GM12878 (cell line): ENCODE data around the gene SPINDOC. TPM values are rescaled to one million over a fixed set of nuclear protein-coding genes. Genes with fewer than 3 reads are reported as not detected.

Experiments
- ATAC-seq: fragments of 200-7000 bp; cut with Tn5 transposase; 3 replicates; pipeline ENCODE4 v1.9.1; 2020; ENCODE audit warnings: mild to moderate bottlenecking, moderate library complexity
- BruUV-seq: library from RNA; stranded (reverse); fragments of 400-500 nt; replicated peaks from 2 replicates; lab custom pipeline; 2021; lab: Mats Ljungman, UMichigan
- CTCF ChIA-PET: fragments of 300-600 bp; sonication (Branson Sonifier 250); formaldehyde crosslinking; extraction: SDS; loops from one replicate; lab custom pipeline; 2021; ENCODE audit warnings: inconsistent platforms; lab: Yijun Ruan, JAX
- POLR2A ChIA-PET: fragments of 350-600 bp; formaldehyde crosslinking; extraction: SDS; loops from one replicate; lab custom pipeline; 2021; ENCODE audit warnings: inconsistent platforms; lab: Charles Lee
- RAD21 ChIA-PET: fragments of 300-600 bp; sonication (Branson Sonifier 250); formaldehyde crosslinking; loops from one replicate; lab custom pipeline; 2023; ENCODE audit warnings: antibody characterized with exemption; ENCODE audit not compliant: unreplicated experiment; lab: Charles Lee
- SMC1A ChIA-PET: fragments of 300-600 bp; sonication (Branson Sonifier 250); formaldehyde crosslinking; loops from one replicate; lab custom pipeline; 2023; ENCODE audit not compliant: unreplicated experiment, uncharacterized antibody; lab: Charles Lee
- DNase-seq: peaks from one replicate; pipeline ENCODE4 v3.0.0-alpha.2; 2011; ENCODE audit warnings: low read depth, low spot score
- FAIRE-seq: peaks from 3 replicates; lab custom pipeline; 2011; peaks lifted over from hg19 to GRCh38; lab: Jason Lieb, UNC
- H2AFZ ChIP-seq: 2 replicates; pipeline ENCODE4 v1.6.0; 2011; ENCODE audit warnings: low read depth, low read length, control low read depth; ENCODE audit not compliant: control insufficient read depth
- H3K27ac ChIP-seq: 2 replicates; pipeline ENCODE4 v1.5.1; 2011; ENCODE audit warnings: control low read depth; ENCODE audit not compliant: control insufficient read depth, insufficient read depth
- H3K27me3 ChIP-seq, 2 experiments: replicated peaks in 1 of 2; 2 replicates each; pipeline versions ENCODE4 v1.6.0 to v1.6.1; 2011; ENCODE audit warnings: low read length in 1 of 2; ENCODE audit not compliant: control insufficient read depth in 2 of 2, insufficient read depth in 2 of 2
- H3K36me3 ChIP-seq, 2 experiments: 2 replicates each; pipeline ENCODE4 v1.5.1; 2011; ENCODE audit warnings: low read length in 1 of 2; ENCODE audit not compliant: control insufficient read depth in 2 of 2, insufficient read depth in 2 of 2
- H3K4me1 ChIP-seq: 2 replicates; pipeline ENCODE4 v1.6.1; 2011; ENCODE audit warnings: mild to moderate bottlenecking, low read length, moderate library complexity, mixed read lengths; ENCODE audit not compliant: control insufficient read depth, insufficient read depth
- H3K4me2 ChIP-seq: 2 replicates; pipeline ENCODE4 v1.6.0; 2011; ENCODE audit warnings: control low read depth; ENCODE audit not compliant: control insufficient read depth, insufficient read depth
- H3K4me3 ChIP-seq: fragments of 200-600 bp; sonication (generic); 2 replicates; pipeline ENCODE4 v1.5.1; 2016
- H3K79me2 ChIP-seq: 2 replicates; pipeline ENCODE4 v1.6.0; 2011; ENCODE audit warnings: low read length; ENCODE audit not compliant: control insufficient read depth, insufficient read depth
- H3K9ac ChIP-seq: 2 replicates; pipeline ENCODE4 v1.8.0; 2011; ENCODE audit warnings: low read length, control low read depth, mixed read lengths; ENCODE audit not compliant: control insufficient read depth, insufficient read depth
- H3K9me3 ChIP-seq: replicated peaks from 3 replicates; pipeline ENCODE4 v1.5.1; 2011; ENCODE audit warnings: mild to moderate bottlenecking, low read length; ENCODE audit not compliant: control insufficient read depth, insufficient read depth
- H4K20me1 ChIP-seq: 2 replicates; pipeline ENCODE4 v1.6.0; 2011; ENCODE audit not compliant: control insufficient read depth, insufficient read depth
- BMI1 ChIP-seq: fragments of 450-650 bp; IDR thresholded peaks from 2 replicates; pipeline ENCODE4 v1.6.1; 2016; ENCODE audit warnings: mild to moderate bottlenecking, moderate library complexity, borderline replicate concordance
- JUNB ChIP-seq: IDR thresholded peaks from 2 replicates; pipeline ENCODE4 v1.6.1; 2016; ENCODE audit warnings: antibody characterized with exemption, mild to moderate bottlenecking
- SPI1 ChIP-seq: IDR thresholded peaks from 2 replicates; pipeline ENCODE4 v1.6.1; 2011; ENCODE audit warnings: low read depth, mild to moderate bottlenecking, low read length, moderate library complexity, borderline replicate concordance; ENCODE audit not compliant: insufficient read depth
- WGBS: methylation state at CpG from one replicate; pipeline ENCODE4 v1.1.6; 2016; ENCODE audit warnings: low lambda C conversion rate; ENCODE audit not compliant: insufficient replicate concordance, insufficient coverage; ENCODE audit errors: missing lambda C conversion rate; 5-methylcytosine and 5-hydroxymethylcytosine counted together
- in situ Hi-C: fragments of 300-500 bp; cut with MboI; formaldehyde crosslinking; loops from 9 replicates; pipeline ENCODE4 v1.14.3; 2018; ENCODE audit warnings: mixed read lengths
- intact Hi-C: fragments of 100-400 bp; cut with micrococcal nuclease; formaldehyde crosslinking; loops from one replicate; pipeline ENCODE4 v1.14.2; 2022; ENCODE audit not compliant: unreplicated experiment
- polyA plus RNA-seq, 11 experiments: library from polyadenylated mRNA; depleted of rRNA in 4 of 11; unstranded in 6 of 11; stranded (reverse) in 5 of 11; fragments of >200 nt; fragmentation: Nextera tagmentation in 4 of 11; fragmentation: Illumina TruSeq in 1 of 11; extraction: Ambion mirVana in 4 of 11; extraction: Trizol in 1 of 11; gene quantifications; 1 replicate in 1 of 11; 2 replicates in 10 of 11; pipeline versions ENCODE4 v1.2.1 to v1.2.3, GENCODE V29; 2011 to 2016; ENCODE audit warnings: inconsistent platforms in 2 of 11, missing spikeins in 2 of 11, low read depth in 1 of 11
- total RNA-seq, 4 experiments: library from RNA; depleted of rRNA in 3 of 4; stranded (reverse); fragments of >200 nt in 3 of 4; fragmentation: Illumina TruSeq in 1 of 4; extraction: Trizol in 1 of 4; gene quantifications; 2 replicates each; pipeline versions ENCODE4 v1.2.1 to v1.2.3, GENCODE V29; 2013 to 2021

SPINDOC gene
- total and polyA plus RNA-seq, 10 of the 15 experiments (the other 5 are each of a cell fraction or from before 2014, with no cell fraction given) = 0.88 to 38.2 (median 16.9) TPM

DNA sequence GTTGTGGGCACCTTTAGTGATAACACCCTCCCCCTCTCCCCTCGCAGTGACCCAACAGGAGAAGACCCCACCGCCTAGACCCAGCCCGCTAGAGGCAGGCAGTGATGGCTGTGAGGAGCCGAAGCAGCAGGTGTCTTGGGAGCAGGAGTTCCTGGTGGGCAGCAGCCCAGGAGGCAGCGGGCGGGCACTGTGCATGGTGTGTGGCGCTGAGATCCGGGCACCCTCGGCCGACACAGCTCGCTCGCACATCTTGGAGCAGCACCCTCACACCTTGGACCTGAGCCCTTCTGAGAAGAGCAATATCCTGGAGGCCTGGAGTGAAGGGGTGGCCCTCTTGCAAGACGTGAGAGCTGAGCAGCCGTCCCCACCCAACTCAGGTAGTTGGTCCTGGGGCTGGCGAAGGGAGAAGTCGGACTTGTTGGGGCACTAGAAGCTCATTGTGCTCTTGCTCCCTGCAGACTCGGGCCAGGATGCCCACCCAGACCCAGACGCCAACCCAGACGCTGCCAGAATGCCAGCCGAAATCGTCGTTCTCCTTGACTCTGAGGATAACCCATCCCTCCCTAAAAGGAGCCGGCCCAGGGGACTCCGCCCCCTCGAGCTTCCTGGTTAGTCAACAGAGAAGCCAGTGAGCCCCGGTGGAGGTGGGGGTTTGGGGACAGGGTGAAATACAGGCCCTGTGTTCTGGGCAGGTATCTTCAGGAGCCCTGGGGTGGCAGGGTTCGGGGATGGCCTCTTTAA lies 4.7 kb downstream of the SPINDOC start:
- no peak overlapping the region for H3K27ac ChIP-seq
- no peak overlapping the region for H3K4me3 ChIP-seq
- intact Hi-C loops (no loop called here), in situ Hi-C loops (no loop called here)
- peaks cover 18 to 30% of the 10 kb centered on the region in 2 experiments for H3K36me3 ChIP-seq
- no peak for TF ChIP-seq SPI1
- peaks cover 3% of the 10 kb centered on the region; the same call in 1 of the 2 replicates for H3K4me1 ChIP-seq
- FAIRE-seq (no peak), DNase-seq (no peak), ATAC-seq (no peak)
- no peak overlapping the region for H2AFZ ChIP-seq
- 88% methylated on average over 27 of the region's 27 CpGs for WGBS
- POLR2A ChIA-PET = no interaction called here
- H3K9me3 ChIP-seq = no peaks in the 10 kb centered on the region
- no TSS peak for BruUV-seq
- RAD21 ChIA-PET = no interaction called here
- no peak overlapping the region for H3K4me2 ChIP-seq
- CTCF ChIA-PET = interaction anchor here (0.6 kb wide), 1 partner anchor 323 kb away, joined by 3 read pairs; no protein-coding TSS in a partner anchor
- H3K27me3 ChIP-seq = no peaks in the 10 kb centered on the region
- peaks cover 32% of the 10 kb centered on the region for H3K79me2 ChIP-seq
- H4K20me1 ChIP-seq = peaks cover 4% of the 10 kb centered on the region; the same call in 1 of the 2 replicates
- SMC1A ChIA-PET = no interaction called here
- no peak overlapping the region for H3K9ac ChIP-seq

DNA sequence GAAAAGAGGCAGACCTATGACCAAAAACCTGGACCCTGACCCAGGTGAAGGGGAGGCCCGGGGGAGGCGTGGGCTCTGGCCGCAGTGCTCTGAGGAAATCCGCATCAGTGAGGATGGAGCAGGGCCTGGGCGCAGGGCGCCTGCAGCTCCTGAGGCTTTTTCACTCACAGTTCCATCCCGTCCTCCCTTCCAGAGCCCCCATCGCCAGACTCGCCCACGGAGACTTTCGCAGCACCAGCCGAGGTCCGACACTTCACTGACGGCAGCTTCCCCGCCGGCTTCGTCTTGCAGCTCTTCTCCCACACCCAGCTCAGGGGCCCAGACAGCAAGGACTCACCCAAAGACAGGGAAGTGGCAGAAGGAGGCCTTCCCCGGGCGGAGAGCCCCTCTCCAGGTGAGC lies 5.4 kb downstream of the SPINDOC start:
- WGBS = 97% methylated on average over 19 of the region's 19 CpGs
- POLR2A ChIA-PET = no interaction called here
- Histone ChIP-seq H4K20me1 (peaks cover 4% of the 10 kb centered on the region; the same call in 1 of the 2 replicates), H3K36me3 (peaks cover 18 to 31% of the 10 kb centered on the region in 2 experiments), H3K4me2 (no peak overlapping the region), H3K4me1 (peaks cover 3% of the 10 kb centered on the region; the same call in 1 of the 2 replicates), H3K9me3 (no peaks in the 10 kb centered on the region), H3K9ac (no peak overlapping the region), H3K4me3 (no peak overlapping the region), H3K27me3 (no peaks in the 10 kb centered on the region), H3K27ac (no peak overlapping the region), H3K79me2 (peaks cover 30% of the 10 kb centered on the region), H2AFZ (no peak overlapping the region)
- no peak for DNase-seq
- ATAC-seq = no peak
- RAD21 ChIA-PET = no interaction called here
- in situ Hi-C loops = no loop called here
- CTCF ChIA-PET = interaction anchor here (0.6 kb wide), 1 partner anchor 323 kb away, joined by 3 read pairs; no protein-coding TSS in a partner anchor
- FAIRE-seq = no peak
- SMC1A ChIA-PET = no interaction called here
- intact Hi-C loops = no loop called here
- no TSS peak for BruUV-seq
- TF ChIP-seq BMI1 (no peak), JUNB (no peak)
